DMS114 treated with DMSO at 0.1 percent for 48 hours (cell line): ENCODE measurements around the gene FBXO46.
A peak's percentile ranks its signal among the peaks of the same experiment; 100 is the strongest.

Experiments used
- DNase-seq: peaks from one replicate; lab custom pipeline; 2025; ENCODE audit not compliant: unreplicated experiment; lab: John Stamatoyannopoulos, UW

Gene FBXO46, protein sequence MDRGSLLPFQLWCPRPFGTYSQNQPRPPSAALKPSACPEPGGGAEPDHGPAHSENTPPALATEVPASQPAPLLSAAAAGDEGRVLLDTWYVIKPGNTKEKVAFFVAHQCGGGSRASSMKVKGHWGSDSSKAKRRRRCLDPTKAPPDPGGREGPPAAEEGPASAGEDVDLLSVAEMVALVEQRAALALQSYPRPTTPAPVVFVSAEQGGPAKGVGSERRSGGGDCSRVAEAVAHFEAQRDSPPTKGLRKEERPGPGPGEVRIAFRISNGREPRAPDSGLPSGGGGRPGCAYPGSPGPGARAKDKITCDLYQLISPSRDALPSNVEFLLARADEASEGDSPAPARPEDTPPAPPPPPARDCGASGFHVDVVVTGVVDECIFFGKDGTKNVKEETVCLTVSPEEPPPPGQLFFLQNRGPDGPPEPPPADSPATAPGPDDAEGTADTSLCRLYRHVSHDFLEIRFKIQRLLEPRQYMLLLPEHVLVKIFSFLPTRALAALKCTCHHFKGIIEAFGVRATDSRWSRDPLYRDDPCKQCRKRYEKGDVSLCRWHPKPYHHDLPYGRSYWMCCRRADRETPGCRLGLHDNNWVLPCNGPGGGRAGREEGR

DNA sequence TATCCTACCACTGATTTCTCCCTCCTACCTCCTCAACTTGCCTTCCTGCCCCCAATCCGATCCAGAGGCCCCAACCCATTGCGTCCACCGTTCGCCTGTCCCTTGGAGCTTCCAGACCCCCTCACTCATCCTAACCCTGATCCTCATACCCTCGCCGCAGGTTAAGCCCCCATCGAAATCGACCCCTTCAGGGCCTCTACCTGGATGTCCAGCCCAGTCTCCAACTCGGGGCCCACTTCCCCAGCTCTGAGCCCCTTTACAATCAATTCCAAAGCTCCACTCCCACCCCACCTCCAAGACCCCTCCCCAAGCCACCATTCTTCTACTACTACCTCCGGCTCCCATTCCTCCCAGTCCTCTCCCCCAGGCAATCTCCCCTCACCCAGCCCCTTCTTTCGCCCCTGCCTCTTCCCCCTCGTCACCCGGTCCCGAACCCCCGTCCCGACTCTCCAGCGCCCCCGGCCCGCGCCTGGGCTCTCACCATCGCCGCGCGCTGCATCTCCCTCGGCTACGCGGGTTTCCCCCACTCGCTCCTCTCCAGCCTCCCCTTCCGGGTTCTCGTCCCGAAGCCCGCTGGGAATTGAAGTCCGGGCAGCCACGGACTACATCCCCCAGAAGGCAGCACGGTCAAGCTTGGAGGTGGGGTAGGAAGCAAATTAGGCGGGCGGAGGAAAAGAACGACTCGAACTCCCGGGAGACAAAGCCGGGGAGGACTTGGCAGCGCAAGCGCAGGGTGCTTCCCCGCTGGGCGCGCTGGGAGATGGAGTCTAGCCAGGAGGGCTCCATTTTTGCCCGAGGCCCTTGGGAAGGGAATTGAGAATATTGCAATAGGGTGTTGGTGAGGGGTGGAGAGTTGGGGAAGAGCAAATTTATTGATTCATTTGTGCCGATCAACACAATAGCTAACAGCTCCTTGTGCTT, at the start of gene FBXO46:
TSS of gene FBXO46 (minus strand) at position 529 of the 921 bp plus-strand sequence. CDS start 17,401 bp downstream, outside the sequence.
- DNase-seq = peak; percentile 91

DNA sequence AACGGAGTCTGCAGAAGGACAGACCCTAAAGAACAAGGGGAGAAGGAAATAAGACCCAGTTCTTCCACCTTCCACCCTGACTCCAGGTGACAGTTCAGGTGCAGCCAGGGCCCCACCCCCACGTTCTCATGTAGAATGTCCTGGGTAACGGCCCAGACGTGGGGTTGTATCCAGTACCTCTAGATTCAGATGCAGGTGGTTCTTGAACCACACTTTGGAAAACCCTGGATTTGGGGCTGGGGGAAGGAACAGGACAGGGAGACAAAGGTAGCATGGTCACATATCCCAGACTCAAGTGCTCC, 49.4 kb upstream of the FBXO46 start:
- DNase-seq = no peak

DNA sequence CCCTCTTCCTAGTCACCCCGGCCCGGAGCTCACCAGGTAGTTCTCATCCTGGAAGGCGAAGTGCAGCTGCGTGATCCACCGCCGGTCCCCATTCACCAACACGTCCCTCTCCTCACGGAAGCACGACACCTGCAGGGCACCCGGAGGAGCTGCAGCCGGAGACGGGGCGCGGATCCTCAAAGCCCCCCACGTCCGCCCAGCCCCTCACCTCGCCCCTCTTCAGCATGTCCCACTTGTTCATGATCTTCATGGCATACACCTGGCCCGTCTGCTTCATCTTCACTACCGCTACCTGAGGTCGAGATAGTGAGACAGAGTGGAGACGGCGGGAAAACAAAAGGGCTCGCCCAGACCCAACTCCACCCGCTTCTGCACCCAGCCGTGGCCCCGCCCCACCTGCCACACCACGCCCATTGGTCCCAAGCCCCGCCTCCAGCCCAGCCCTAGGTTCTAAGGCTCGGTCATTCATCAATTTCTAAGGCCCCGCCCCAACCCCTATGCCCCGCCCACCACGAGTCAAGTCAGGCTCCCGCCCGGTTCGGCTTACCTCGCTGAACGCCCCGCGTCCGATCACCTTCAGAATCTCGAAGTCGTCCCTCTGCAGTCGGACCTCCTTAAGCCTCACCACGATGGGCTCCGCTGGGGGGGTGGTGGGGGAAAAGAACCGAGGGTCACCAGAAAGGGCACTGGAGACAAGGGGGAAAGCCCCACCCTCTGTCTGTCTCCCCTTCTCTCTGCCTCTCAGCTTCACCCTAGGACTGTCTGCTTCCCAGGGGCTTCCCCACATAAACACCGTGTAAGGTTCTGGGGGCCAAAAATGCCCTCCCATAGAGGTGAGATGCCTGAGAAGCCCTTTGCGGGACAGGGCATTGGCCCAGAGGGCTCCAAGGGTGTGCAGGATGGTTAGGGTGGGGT, 48.8 kb upstream of the FBXO46 start:
- DNase-seq = no peak

DNA sequence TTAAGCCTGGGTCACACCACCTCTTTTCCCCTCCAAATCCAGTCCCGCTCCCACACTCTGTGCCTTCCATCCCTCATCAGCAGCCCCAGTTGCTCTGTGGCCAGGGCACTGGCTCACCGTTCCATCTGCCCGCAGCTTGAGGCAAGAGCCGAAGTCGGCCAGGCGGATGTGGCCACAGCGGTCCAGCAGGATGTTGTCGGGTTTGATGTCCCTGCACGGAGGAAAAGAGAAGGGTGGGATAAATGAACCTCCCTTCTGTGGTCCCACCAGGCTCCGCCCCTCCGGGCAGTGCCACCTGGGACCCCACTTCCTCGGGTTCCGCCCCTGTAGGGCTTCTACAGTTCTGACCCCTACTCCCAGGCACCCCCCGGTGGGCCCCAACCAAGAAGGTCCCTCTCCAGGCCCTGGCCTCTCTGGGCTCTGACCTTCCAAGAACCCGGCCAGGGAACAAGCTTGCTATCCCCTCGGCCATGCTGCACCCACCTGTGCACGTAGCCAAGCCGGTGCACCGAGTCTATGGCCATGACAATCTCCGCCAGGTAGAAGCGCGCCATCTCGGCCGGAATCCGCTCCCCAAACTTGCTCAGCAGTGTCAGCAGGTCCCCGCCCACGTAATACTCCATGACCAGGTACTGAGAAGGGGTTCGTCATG, 47.4 kb upstream of the FBXO46 start:
- DNase-seq = no peak

DNA sequence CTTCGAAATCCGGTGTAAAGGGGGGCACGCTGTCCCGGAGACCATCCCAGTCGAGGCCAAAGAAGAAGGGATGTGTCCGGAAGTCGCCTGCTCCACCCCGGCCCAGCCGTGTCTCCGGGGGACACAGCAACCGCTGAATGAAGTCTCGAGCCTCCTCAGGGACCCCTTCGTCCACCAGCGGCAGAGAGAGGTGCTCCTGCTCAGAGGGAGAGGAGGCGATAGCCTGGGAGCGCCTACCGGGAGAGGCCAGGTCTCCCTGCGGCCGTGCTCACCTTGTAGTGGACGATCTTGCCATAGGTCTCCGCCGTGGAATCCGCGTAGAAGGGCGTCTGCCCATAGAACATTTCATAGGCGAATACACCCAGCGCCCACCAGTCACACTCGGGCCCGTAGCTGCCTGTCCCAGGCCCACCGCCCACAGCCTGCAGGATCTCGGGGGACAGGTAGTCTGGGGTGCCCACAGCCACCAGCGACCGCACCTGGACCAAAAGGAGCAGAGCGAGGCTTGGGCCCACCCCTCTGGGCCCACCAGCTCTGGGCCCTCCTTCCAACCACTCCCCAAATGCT, 46.8 kb upstream of the FBXO46 start:
- no peak for DNase-seq

DNA sequence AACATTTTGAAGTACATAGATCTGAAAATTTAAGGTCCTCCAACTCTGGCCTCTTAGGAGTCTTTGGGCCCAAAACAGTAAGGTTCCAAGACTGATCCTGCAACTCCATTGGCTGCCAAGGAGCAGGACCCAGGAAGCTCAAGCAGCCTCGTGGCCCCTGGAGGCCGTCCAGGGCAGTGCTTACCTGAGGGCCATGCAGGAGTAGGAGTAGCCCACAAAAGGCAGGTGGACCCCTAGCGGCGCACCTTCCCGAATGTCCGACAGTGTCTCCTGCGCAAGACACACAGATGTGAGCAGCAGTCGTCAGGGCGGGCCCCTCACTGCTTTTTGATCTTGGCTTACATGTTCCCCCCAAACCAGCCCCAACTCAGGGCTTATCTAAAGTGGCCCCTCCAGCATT, 44.1 kb upstream of the FBXO46 start:
- no peak for DNase-seq

DNA sequence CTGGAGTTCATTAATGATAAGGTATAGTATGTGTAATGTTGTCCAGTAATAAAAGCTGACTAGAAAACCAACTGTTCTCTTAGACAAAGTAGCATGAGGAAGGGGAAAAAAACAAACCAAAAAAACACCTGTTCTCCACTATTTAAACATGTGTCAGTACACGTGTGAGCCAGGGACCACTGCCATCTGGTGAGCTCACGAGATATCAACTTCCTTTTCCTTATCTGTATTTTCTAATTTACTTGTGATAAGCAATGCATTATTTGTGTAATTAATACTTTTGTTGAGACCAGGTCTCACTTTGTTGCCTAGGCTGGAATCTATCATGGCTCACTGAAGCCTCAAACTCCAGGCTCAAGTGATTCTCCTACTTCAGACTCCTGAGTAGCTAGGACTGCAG, 42.7 kb upstream of the FBXO46 start:
- DNase-seq = no peak

DNA sequence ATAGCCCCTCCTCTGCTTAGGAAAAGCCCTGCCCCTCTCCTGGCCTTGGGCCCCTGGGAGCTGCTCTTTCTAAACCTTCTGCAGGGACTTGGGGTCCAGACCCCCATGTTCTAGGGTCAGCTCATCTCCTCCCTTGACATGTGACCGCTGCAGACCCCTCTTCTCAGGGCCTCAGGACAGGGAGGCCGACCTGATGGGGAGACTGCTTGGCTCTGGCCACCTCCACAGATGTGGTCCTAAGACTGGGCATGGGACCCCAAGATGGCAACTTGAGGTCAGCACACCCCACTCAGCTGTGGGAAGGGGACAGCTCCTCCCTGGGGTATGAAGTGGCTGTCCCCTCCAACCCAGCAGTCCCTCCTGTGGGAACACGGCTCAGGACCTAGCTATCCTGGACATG, 42.2 kb upstream of the FBXO46 start:
- DNase-seq = no peak

DNA sequence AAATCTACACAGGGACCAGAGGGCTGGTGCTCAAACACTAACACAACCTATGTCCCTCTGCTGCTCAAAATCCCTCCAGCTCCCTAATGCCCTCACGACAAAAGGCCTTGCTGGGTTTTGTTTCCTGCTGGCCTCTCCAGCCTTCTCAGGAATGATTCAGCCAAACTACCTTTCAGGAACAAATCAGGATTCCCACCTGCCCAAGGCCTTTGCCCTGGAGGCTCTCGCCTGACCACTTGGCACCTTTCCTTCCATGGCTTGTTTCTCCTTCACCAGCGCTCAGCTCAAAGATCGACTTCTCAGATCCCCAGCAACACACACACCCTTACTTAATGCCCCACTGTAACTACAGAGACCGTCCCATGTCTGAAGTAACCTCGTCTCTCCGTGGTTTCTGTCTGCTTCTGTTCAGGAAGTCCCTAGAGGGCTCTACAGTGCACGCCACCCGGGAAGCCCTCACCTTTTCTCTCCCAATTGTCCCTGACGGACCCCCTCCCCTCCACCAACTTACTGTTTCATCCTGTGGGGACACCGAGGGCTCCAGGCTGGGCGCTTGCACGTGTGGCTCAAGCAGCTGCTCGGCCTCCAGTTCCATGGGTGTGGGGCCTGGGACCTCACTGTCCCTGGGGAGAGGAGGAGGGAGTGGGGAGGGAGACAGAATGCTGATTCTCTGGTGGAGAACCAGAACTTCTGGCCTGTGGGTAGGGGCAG, 41.6 kb upstream of the FBXO46 start:
- no peak for DNase-seq

DNA sequence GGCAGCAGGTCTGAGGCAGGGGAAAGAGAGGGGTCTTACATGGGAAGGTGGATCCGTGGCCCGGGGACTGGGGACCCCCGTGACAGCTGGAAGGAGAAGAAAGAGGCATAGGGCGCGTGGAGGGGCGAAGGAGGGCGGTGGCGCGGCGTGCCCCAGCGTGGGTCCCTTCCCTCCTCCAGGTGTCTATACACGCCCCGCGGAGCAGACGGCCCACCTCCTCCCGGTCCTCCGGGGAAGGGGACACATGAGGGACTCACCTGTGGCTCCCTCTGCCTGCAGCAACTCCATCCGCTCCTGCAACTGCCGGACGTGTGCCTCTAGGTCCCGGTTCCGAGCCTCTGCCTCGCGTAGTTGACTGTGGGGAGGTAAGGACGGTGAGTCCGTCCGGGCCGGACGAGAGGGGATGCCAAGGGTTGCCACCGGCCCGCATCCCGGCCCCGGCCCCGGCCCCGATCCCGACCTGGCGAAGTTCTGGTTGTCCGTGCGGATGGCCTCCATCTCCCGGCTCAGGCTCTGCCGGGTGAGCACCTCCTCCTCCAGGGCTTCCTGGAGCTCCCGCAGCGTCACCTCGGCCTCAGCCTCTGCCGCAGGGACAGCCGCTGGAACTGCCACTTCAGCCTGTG, 40.7 kb upstream of the FBXO46 start:
- no peak for DNase-seq

DNA sequence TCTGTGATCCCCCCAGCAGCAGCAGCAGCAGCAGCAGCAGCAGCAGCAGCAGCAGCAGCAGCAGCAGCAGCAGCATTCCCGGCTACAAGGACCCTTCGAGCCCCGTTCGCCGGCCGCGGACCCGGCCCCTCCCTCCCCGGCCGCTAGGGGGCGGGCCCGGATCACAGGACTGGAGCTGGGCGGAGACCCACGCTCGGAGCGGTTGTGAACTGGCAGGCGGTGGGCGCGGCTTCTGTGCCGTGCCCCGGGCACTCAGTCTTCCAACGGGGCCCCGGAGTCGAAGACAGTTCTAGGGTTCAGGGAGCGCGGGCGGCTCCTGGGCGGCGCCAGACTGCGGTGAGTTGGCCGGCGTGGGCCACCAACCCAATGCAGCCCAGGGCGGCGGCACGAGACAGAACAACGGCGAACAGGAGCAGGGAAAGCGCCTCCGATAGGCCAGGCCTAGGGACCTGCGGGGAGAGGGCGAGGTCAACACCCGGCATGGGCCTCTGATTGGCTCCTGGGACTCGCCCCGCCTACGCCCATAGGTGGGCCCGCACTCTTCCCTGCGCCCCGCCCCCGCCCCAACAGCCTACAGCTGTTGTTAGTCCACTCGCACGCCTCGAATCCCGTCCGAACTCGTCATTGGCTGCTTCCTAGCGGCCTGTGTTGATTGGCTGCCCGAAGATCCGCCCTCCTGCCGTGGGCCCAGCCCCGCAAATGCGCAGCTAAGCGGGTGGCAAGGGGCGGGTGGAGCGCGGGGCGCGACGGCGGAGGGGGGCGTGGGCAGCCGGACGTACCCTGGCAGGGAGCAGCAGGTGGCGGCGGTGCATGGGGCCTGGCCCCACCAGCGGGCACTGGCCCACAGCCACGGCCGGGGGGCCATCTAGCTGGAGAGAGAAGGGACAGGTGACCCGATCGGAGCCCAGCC, 39.8 kb upstream of the FBXO46 start:
- DNase-seq = peak; percentile 86

DNA sequence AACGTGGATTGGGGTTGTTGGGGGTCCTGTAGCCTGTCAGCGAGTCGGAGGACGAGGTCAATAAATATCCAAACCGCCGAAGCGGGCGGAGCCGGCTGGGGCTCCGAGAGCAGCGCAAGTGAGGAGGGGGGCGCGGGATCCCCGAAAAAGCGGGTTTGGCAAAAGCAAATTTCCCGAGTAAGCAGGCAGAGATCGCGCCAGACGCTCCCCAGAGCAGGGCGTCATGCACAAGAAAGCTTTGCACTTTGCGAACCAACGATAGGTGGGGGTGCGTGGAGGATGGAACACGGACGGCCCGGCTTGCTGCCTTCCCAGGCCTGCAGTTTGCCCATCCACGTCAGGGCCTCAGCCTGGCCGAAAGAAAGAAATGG, 39.1 kb upstream of the FBXO46 start:
- DNase-seq = no peak

DNA sequence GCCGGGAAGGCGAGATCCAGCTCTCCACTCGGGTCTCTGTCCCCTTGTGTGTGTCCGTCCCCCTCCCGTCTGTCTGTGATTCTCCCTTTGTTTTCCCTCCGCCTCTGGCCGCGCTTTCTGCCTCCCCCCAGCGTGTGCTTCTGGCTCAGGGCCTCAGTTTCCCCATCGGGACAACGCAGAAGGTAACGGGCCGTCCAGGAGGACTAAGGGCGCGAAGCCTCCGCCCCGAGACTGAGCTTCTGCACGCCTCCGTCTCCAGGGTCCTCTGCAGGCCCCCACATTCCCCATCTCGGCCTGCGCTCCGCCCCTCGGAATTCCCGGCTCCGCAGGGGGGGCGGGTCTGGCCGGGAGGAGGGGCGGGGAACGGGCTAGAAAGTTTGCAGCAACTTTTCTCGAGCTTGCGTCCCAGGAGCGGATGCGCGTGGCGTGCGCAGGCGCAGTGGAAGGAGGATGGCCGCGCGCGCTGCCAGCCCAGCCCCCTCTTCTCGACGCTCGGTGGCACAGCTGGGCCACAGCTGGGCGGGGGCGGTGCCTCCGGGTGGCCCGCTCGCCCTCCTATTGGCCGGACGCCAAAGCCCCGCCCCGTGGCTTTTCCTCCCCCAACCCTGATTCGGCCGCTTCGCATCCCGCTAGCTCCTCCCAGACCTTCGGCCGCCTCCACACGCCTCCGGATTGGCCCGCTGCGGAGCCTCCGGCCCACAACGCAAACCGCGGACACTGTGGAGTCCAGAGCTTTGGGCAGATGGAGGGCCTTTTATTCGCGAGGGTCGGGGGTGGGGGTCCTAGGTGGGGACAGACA, 38.5 kb upstream of the FBXO46 start, which contains the start of gene SIX5:
TSS of gene SIX5 (minus strand) at position 269 of the 799 bp plus-strand sequence. CDS start 408 bp downstream, outside the sequence.
- peak; percentile 84 for DNase-seq

DNA sequence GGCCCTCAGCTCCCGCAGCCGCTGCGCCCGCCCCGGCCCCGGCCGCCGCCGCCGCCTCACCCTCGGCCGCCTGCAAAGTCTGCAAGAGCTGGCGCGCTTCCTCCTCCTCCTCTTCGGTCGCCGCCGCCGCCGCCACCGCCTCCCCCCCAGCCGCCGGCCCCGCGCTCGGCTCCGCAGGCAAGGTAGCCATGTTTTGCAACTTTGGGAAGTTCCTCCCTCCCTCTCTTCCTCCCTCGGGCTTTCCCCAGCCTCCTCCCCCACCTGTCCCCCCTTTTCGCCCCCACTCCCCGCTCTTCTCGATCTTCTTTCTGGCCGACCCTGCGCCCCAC, 37.9 kb upstream of the FBXO46 start:
- no peak for DNase-seq

DNA sequence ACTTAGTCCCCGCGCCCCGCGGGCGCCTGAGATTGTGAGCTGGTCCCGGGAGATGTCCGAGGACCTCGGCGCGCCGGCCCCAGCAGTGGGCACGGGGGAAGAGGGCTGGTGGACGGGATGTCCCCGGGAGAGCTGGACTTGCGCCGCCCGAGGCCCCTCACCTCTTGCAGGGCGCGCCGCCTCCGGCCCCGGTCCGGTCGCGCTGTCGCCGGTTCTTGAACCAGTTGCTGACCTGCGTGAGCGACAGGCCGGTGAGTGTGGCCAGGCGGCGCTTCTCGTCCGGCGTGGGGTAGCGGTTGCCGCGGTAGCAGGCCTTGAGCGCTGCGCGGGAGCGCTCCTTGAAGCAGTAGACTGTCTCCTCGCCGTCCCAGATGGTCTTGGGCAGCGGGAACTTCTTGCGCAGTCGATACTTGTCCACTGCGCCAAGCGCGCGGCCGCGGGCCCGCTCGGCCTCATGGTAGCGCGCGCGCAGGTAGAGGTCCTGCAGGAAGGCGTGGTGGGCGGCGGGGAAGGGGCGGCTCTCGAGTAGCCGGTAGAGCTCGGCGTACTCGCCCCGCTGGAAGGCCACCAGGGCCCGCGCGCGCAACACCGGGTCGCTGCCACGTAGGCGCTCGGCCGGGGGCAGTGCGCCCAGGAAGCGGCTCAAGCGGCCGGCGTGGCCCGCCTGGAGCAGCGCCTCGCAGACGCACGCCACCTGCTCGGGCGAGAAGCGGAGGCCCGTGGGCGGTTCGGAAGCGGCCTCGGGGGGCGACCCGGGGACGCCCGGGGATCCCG, 37.4 kb upstream of the FBXO46 start:
- DNase-seq = no peak

DNA sequence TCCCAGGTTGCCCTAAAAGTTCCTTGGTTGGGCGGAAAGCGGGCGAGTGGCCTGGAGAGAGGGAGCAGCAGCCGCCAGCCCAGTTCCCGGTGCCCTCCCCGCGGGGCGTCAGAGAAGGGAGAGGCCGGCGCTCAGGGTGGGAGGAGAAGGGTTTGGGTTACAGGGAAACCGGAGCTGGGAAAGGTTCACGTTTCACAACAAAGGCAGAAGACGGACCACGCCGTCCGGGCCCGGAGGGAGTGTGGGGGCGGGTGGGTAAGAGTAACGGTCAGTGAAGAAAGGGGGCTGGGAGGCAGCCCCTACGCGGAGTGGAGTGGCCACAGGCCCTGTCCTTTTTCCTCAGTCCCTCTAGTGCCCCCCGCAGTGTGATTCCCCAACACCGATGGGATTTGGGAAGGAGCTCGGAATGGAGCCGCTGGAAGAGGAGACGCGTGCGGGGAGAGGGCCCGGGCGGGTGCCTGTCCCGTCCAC, 36.7 kb upstream of the FBXO46 start:
- peak; percentile 18 for DNase-seq
